HEK293 (cell line): Measurements from ENCODE around the gene CABP4.

Source experiments
- CTCF ChIA-PET: fragments of 350-600 bp; formaldehyde crosslinking; extraction: SDS; loops from one replicate; lab custom pipeline; 2021; ENCODE audit warnings: antibody characterized with exemption; lab: Yijun Ruan, JAX
- POLR2A ChIA-PET: fragments of 300-600 bp; formaldehyde crosslinking; extraction: SDS; loops from one replicate; lab custom pipeline; 2020; ENCODE audit warnings: antibody characterized with exemption, inconsistent platforms; lab: Yijun Ruan, JAX
- H3K27ac ChIP-seq: fragments of 200-500 bp; sonication (Bioruptor generic); 2 replicates; pipeline ENCODE4 v1.5.1; 2014; ENCODE audit warnings: low read depth, low read length, control low read depth, inconsistent platforms; ENCODE audit errors: extremely low read depth
- H3K36me3 ChIP-seq, 2 experiments: fragments of 200-500 bp in 1 of 2; sonication (Bioruptor generic) in 1 of 2; 1 replicate in 1 of 2; 2 replicates in 1 of 2; pipeline ENCODE4 v1.5.1; 2014 to 2017; ENCODE audit warnings: inconsistent platforms in 2 of 2, low read length in 2 of 2; ENCODE audit not compliant: control insufficient read depth in 2 of 2, insufficient read depth in 1 of 2
- H3K4me1 ChIP-seq: fragments of 200-500 bp; sonication (Bioruptor generic); 2 replicates; pipeline ENCODE4 v1.5.1; 2014; ENCODE audit warnings: mild to moderate bottlenecking, low read length, inconsistent platforms; ENCODE audit not compliant: control insufficient read depth, insufficient read depth
- H3K4me3 ChIP-seq: 2 replicates; pipeline ENCODE4 v1.5.1; 2011; ENCODE audit warnings: low read depth, mild to moderate bottlenecking, control low read depth, low read length, moderate library complexity
- H3K9me3 ChIP-seq: fragments of 200-500 bp; sonication (Bioruptor generic); 2 replicates; pipeline ENCODE4 v1.5.1; 2014; ENCODE audit warnings: low read depth, low read length, inconsistent platforms; ENCODE audit not compliant: control insufficient read depth, insufficient read depth
- PRDM1 ChIP-seq: fragments of 450-650 bp; formaldehyde crosslinking; IDR thresholded peaks from 2 replicates; pipeline ENCODE4; 2016; ENCODE audit warnings: missing biosample characterization, missing genetic modification characterization
- PRDM10 ChIP-seq: fragments of 450-650 bp; formaldehyde crosslinking; IDR thresholded peaks from 2 replicates; pipeline ENCODE4 v1.5.1; 2016; ENCODE audit warnings: missing biosample characterization, missing genetic modification characterization
- SP2 ChIP-seq: fragments of 450-650 bp; formaldehyde crosslinking; IDR thresholded peaks from 2 replicates; pipeline ENCODE4 v1.5.1; 2016; ENCODE audit warnings: missing biosample characterization, missing genetic modification characterization
- YY2 ChIP-seq: fragments of 450-650 bp; formaldehyde crosslinking; IDR thresholded peaks from 2 replicates; pipeline ENCODE4 v1.5.1; 2016; ENCODE audit warnings: missing biosample characterization, missing genetic modification characterization
- ZNF221 ChIP-seq: fragments of 450-650 bp; formaldehyde crosslinking; IDR thresholded peaks from 2 replicates; pipeline ENCODE4 v1.5.1; 2017; ENCODE audit warnings: missing biosample characterization, missing genetic modification characterization, borderline replicate concordance
- ZNF223 ChIP-seq: fragments of 450-650 bp; formaldehyde crosslinking; IDR thresholded peaks from 2 replicates; pipeline ENCODE4 v1.5.1; 2016; ENCODE audit warnings: missing biosample characterization, missing genetic modification characterization
- ZNF24 ChIP-seq: fragments of 450-650 bp; formaldehyde crosslinking; IDR thresholded peaks from 2 replicates; pipeline ENCODE4 v1.5.1; 2016; ENCODE audit warnings: missing biosample characterization, missing genetic modification characterization
- ZNF362 ChIP-seq: fragments of 450-650 bp; formaldehyde crosslinking; IDR thresholded peaks from 2 replicates; pipeline ENCODE4 v1.5.1; 2016; ENCODE audit warnings: missing biosample characterization, missing genetic modification characterization
- ZNF623 ChIP-seq: fragments of 450-650 bp; formaldehyde crosslinking; IDR thresholded peaks from 2 replicates; pipeline ENCODE4 v1.5.1; 2016; ENCODE audit warnings: missing biosample characterization, missing genetic modification characterization
- ZNF654 ChIP-seq: fragments of 450-650 bp; formaldehyde crosslinking; IDR thresholded peaks from 2 replicates; pipeline ENCODE4 v1.5.1; 2016; ENCODE audit warnings: low read depth, missing biosample characterization, missing genetic modification characterization

CABP4 gene

GRCh38 chr11:67508486-67509121 is 53.5 kb downstream of the CABP4 start (continued):
- TF ChIP-seq PRDM10: no peak

- no peak overlapping the region for H3K4me3 ChIP-seq
- TF ChIP-seq YY2 (tag by site-specific recombination) (no peak), PRDM1 (tag by site-specific recombination) (no peak), ZNF24 (no peak), ZNF223 (no peak), ZNF654 (no peak), ZNF362 (tag by site-specific recombination) (no peak), ZNF623 (tag by site-specific recombination) (no peak), ZNF221 (no peak), SP2 (tag by site-specific recombination) (no peak)
- ChIA-PET POLR2A (no interaction called here), CTCF (no interaction called here)
- H3K36me3 ChIP-seq: peaks cover 0 to 6% of the 10 kb centered on the region in 2 experiments; a peak in 1 of 3 replicates
- no peak overlapping the region for H3K27ac ChIP-seq
- H3K4me1 ChIP-seq: no peaks in the 10 kb centered on the region
- no peaks in the 10 kb centered on the region for H3K9me3 ChIP-seq
Observed at GRCh38 chr11:67510023-67510345, 54.8 kb downstream of the CABP4 start.
